Uterus (tissue), 4 donors: ENCODE data around the gene AKT3. TPM values are rescaled to one million over a fixed set of nuclear protein-coding genes. Genes with fewer than 3 reads are reported as not detected.

Source experiments
- DNase-seq, 2 donors: peaks; one replicate each; pipeline ENCODE4 v3.0.0-alpha.2; 2019 to 2020
- H3K27ac ChIP-seq, 2 donors: fragments of 200-600 bp; sonication (generic); 1 replicate in 1 of 2; 2 replicates in 1 of 2; pipeline ENCODE4 v1.5.1; 2016 to 2018
- H3K27me3 ChIP-seq, 2 donors: fragments of 200-600 bp; sonication (generic); one replicate each; pipeline ENCODE4 v1.5.1; 2018 to 2019; ENCODE audit warnings: control low read depth in 1 of 2
- H3K36me3 ChIP-seq, 2 donors: fragments of 200-600 bp; sonication (generic); one replicate each; pipeline ENCODE4 v1.5.1; 2019; ENCODE audit warnings: control low read depth in 1 of 2
- H3K4me1 ChIP-seq, 2 donors: fragments of 200-600 bp; sonication (generic); one replicate each; pipeline ENCODE4 v1.5.1; 2018 to 2019; ENCODE audit warnings: control low read depth in 1 of 2
- H3K4me3 ChIP-seq, 2 donors: fragments of 200-600 bp; sonication (generic); 1 replicate in 1 of 2; 2 replicates in 1 of 2; pipeline ENCODE4 v1.5.1; 2018 to 2019; ENCODE audit warnings: mild to moderate bottlenecking in 1 of 2
- H3K9me3 ChIP-seq, 2 donors: fragments of 200-600 bp; sonication (generic); one replicate each; pipeline ENCODE4 v1.5.1; 2019; ENCODE audit warnings: control low read depth in 1 of 2
- CTCF ChIP-seq, 4 experiments: fragments of 200-600 bp in 2 of 4; fragments of 450-650 bp in 2 of 4; sonication (generic) in 2 of 4; IDR thresholded peaks; one replicate each; pipeline ENCODE4 v1.5.1; 2016 to 2019; ENCODE audit warnings: antibody characterized with exemption in 4 of 4, mild to moderate bottlenecking in 2 of 4, moderate library complexity in 1 of 4
- POLR2A ChIP-seq, 2 donors: fragments of 450-650 bp; IDR thresholded peaks; one replicate each; pipeline ENCODE4 v1.6.1; 2016; ENCODE audit warnings: antibody characterized with exemption in 2 of 2, mild to moderate bottlenecking in 1 of 2, moderate library complexity in 1 of 2
- intact Hi-C: fragments of 100-400 bp; cut with DNase I; formaldehyde crosslinking; loops from one replicate; pipeline ENCODE4 v1.15.1; 2023; ENCODE audit warnings: low total_unique reads
- total RNA-seq, 4 donors: library from RNA; depleted of rRNA in 3 of 4; stranded (reverse); fragments of >200 nt in 3 of 4; gene quantifications; one replicate each; pipeline versions ENCODE4 v1.1.0 to v1.2.4, GENCODE V29; 2014 to 2023
- donor health status: DM: yes; HTN: yes; CAD: no.

AKT3 gene
- total RNA-seq, 4 donors from 2014 or later, result 39.2 to 227 (median 97.6) TPM

DNA sequence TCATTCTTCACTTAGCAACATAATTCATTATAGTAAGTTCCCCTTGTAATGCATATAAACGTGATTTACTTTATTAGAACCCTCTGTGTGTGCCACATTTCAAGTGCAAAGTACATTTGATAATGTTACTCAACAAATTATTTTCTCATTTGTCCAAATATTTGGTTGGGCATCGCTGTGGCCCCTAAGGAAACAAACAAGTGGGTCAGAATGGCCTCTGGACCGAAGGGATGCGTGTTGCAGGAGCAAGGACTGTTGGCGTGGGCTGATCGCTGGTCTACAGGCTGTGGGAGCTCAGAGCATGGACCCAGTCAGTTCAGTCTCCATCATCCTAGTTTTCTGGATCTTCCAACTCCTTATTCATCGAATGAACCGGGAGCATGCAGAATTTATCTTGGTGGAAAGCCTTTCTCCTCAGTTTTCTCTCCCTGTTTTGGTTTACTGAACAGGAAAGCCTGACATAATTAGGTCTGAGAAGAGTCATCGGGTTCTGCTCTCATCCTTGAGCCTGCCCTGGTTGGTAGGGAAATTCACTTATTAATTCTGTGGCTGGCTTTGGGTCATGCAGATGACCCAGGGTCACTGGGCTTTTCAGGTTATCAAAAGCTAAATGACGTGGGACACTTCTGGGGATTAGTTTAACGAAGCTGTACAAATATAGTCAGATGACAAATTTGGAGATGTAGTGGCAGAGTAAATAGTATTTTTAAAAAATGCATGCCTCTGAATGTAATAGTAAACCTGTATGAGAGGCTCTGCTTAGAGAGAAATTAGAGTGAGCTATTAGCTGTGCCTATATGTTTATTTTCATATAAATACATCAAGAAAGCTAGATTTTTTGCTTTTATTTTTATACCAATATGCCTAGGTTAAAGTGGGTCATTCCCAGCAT is 394.0 kb downstream of the AKT3 start:
- intact Hi-C loops, result no loop called here
- H3K4me1 ChIP-seq, result no peaks in the 10 kb centered on the region

GRCh38 chr1:243454328-243454997 is 395.6 kb downstream of the AKT3 start:
- DNase-seq, result no peak
- Histone ChIP-seq H3K4me1 (no peaks in the 10 kb centered on the region), H3K9me3 (no peaks in the 10 kb centered on the region), H3K27me3 (no peaks in the 10 kb centered on the region), H3K36me3 (no peaks in the 10 kb centered on the region), H3K27ac (no peak overlapping the region), H3K4me3 (no peak overlapping the region)
- intact Hi-C loops, result no loop called here
- TF ChIP-seq POLR2A (IDR thresholded peaks at IDR 0.05), result no peak
- TF ChIP-seq CTCF (IDR thresholded peaks at IDR 0.05), result no peak

More for the DNA sequence above, 394.0 kb downstream of the AKT3 start:
- H3K27me3 ChIP-seq, result no peaks in the 10 kb centered on the region
- H3K4me3 ChIP-seq, result no peak overlapping the region
- DNase-seq, result no peak
- no peak overlapping the region for H3K27ac ChIP-seq
- H3K9me3 ChIP-seq, result no peaks in the 10 kb centered on the region
- H3K36me3 ChIP-seq, result no peaks in the 10 kb centered on the region
- TF ChIP-seq POLR2A (IDR thresholded peaks at IDR 0.05) (no peak), CTCF (IDR thresholded peaks at IDR 0.05) (no peak)

DNA sequence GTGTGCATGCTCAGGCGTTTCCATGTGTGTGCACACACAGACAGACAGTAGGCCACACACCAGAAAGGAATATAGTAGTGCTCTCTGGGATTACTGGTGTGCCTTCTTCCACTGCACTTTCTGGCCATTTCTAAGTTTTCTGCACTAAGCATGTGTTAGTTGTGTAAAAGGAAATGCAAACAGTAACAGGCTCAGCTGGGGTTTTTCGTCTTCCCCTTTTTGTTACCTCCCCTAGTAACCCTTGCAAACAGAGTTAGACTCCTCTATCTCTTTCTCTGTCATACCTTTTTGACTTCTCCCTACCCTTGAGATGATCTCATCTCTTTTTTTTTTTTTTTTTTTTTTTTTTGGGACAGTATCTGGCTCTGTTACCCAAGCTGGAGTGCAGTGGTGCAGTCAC is 398.0 kb downstream of the AKT3 start:
- no peak for TF ChIP-seq POLR2A (IDR thresholded peaks at IDR 0.05)
- TF ChIP-seq CTCF (IDR thresholded peaks at IDR 0.05), result no peak
- Histone ChIP-seq H3K9me3 (no peaks in the 10 kb centered on the region), H3K36me3 (no peaks in the 10 kb centered on the region), H3K27ac (no peak overlapping the region), H3K27me3 (no peaks in the 10 kb centered on the region), H3K4me1 (no peaks in the 10 kb centered on the region), H3K4me3 (no peak overlapping the region)
- intact Hi-C loops, result no loop called here
- DNase-seq, result no peak

DNA sequence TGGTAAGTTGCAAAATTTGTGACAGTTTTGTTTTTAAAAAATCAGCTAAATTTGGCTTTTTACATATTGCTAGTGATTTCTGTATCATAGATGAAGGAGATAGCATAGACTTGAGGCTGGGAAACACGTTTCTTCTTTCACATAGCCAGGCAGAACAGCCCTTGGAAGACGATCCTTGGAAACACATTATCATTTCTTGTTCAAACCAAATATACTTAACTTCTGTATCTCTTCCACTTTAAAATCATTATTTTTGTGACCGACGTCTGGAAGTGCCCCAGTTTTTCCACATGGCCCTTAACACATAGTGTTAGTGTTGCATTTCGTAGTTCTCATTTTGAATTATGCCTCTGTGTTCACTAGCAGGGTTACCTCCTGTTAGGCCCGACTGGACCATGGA is 400.7 kb downstream of the AKT3 start:
- TF ChIP-seq CTCF (IDR thresholded peaks at IDR 0.05), result no peak
- no peak for TF ChIP-seq POLR2A (IDR thresholded peaks at IDR 0.05)
- intact Hi-C loops, result no loop called here
- no peak overlapping the region for H3K4me3 ChIP-seq
- no peak overlapping the region for H3K27ac ChIP-seq
- no peaks in the 10 kb centered on the region for H3K27me3 ChIP-seq
- H3K36me3 ChIP-seq, result no peaks in the 10 kb centered on the region
- DNase-seq, result no peak
- no peaks in the 10 kb centered on the region for H3K9me3 ChIP-seq
- H3K4me1 ChIP-seq, result no peaks in the 10 kb centered on the region

DNA sequence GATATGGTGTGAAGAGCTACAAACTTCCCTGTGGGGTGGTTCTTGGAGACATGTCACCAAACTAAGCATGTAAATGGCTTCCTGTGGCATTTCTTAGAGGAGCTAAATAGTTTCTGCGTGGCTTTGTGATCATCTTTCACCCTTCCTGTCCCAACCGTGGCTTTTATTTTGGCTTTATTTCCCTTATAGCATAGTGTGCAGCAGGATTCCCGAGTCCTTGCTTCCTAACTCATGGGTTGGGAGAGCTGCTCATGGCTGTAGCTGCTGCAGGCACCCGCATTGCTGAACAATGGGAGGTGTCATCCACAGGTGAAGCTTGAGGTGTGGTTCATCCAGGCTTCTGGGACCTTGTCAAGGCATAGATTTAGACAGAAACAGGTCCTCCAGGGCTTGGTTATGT is 402.2 kb downstream of the AKT3 start:
- Histone ChIP-seq H3K4me1 (no peaks in the 10 kb centered on the region), H3K9me3 (no peaks in the 10 kb centered on the region), H3K4me3 (no peak overlapping the region), H3K27me3 (no peaks in the 10 kb centered on the region), H3K27ac (no peak overlapping the region), H3K36me3 (no peaks in the 10 kb centered on the region)
- intact Hi-C loops, result no loop called here
- DNase-seq, result no peak
- TF ChIP-seq CTCF (IDR thresholded peaks at IDR 0.05), result no peak
- no peak for TF ChIP-seq POLR2A (IDR thresholded peaks at IDR 0.05)
